ENCODE results near the gene GDI2.

DNA sequence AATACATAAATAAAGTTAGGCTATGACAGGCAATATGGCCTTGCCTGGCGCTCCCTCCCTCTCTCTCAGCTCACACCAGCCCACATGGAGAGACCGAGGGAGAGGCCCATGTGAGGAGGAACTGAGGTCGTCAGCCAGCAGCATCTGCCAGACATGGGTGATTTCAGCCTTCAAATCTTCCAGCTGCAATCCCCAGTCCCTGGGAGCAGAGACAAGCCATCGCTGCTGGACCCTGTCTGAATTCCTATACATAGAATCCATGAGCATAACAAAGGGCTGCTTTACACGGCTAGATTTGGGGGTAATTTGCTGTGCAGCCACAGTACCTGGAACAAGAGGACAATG is 40.9 kb upstream of the GDI2 start:
- TF ChIP-seq ZFP36L2 (CRISPR knock-in tag; IDR thresholded peaks at IDR 0.05), result no peak
- TF ChIP-seq, protein P1, sequence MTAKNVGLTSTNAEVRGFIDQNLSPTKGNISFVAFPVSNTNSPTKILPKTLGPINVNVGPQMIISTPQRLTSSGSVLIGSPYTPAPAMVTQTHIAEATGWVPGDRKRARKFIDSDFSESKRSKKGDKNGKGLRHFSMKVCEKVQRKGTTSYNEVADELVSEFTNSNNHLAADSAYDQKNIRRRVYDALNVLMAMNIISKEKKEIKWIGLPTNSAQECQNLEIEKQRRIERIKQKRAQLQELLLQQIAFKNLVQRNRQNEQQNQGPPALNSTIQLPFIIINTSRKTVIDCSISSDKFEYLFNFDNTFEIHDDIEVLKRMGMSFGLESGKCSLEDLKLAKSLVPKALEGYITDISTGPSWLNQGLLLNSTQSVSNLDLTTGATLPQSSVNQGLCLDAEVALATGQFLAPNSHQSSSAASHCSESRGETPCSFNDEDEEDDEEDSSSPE (CRISPR knock-in tag; IDR thresholded peaks at IDR 0.05), result no peak
- TF ChIP-seq CTCF (CRISPR knock-in tag; IDR thresholded peaks at IDR 0.05), result no peak
- TF ChIP-seq SMC3 (IDR thresholded peaks at IDR 0.05; ENCODE audit: low read length), result no peak
- TF ChIP-seq SRF (IDR thresholded peaks at IDR 0.05; ENCODE audit: low read depth, low read length), result no peak
- no peak for TF ChIP-seq ZNF207 (IDR thresholded peaks at IDR 0.05; ENCODE audit: borderline replicate concordance)
- no peak for TF ChIP-seq ZBTB46 (CRISPR knock-in tag; IDR thresholded peaks at IDR 0.05; ENCODE audit: borderline replicate concordance)
- TF ChIP-seq, protein P2, sequence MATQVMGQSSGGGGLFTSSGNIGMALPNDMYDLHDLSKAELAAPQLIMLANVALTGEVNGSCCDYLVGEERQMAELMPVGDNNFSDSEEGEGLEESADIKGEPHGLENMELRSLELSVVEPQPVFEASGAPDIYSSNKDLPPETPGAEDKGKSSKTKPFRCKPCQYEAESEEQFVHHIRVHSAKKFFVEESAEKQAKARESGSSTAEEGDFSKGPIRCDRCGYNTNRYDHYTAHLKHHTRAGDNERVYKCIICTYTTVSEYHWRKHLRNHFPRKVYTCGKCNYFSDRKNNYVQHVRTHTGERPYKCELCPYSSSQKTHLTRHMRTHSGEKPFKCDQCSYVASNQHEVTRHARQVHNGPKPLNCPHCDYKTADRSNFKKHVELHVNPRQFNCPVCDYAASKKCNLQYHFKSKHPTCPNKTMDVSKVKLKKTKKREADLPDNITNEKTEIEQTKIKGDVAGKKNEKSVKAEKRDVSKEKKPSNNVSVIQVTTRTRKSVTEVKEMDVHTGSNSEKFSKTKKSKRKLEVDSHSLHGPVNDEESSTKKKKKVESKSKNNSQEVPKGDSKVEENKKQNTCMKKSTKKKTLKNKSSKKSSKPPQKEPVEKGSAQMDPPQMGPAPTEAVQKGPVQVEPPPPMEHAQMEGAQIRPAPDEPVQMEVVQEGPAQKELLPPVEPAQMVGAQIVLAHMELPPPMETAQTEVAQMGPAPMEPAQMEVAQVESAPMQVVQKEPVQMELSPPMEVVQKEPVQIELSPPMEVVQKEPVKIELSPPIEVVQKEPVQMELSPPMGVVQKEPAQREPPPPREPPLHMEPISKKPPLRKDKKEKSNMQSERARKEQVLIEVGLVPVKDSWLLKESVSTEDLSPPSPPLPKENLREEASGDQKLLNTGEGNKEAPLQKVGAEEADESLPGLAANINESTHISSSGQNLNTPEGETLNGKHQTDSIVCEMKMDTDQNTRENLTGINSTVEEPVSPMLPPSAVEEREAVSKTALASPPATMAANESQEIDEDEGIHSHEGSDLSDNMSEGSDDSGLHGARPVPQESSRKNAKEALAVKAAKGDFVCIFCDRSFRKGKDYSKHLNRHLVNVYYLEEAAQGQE (IDR thresholded peaks at IDR 0.05; ENCODE audit: borderline replicate concordance in 1 of 2, low read depth in 1 of 2, low read length in 2 of 2), result no peak
- no peak for TF ChIP-seq ZSCAN22 (CRISPR knock-in tag; IDR thresholded peaks at IDR 0.05)
